ENCODE measurements around the gene PPP2R2B. TPM values are rescaled to one million over a fixed set of nuclear protein-coding genes. Genes with fewer than 3 reads are reported as not detected.

Gene PPP2R2B
- total RNA-seq, 1 donor from 2014 or later, result 10.0 TPM

DNA sequence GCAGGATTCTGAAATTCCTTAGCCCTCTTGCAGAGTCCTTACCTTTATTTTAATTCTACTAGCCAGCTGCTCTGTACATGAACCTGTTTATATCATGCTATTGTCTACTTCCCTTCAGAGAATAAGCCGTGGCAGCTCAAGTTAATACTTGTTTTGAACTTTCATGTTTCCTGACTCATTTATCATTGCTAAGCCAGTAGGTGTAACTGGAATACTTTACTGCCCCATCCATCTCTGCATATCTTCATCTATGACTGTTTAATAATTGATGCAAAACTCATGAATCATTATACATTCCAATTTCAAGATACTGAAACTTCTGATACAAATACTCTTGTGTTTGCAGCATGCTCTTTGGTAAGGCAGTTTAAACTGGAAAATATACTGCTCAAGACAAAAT lies 174.7 kb downstream of the PPP2R2B start:
- no peaks in the 10 kb centered on the region for H3K36me3 ChIP-seq
- H3K27me3 ChIP-seq, result no peaks in the 10 kb centered on the region
- intact Hi-C loops (cut with DNase I), result no loop called here
- no peak overlapping the region for H3K4me3 ChIP-seq
- no peak for DNase-seq (ENCODE audit: low spot score in 2 of 2)
- TF ChIP-seq, protein P1, sequence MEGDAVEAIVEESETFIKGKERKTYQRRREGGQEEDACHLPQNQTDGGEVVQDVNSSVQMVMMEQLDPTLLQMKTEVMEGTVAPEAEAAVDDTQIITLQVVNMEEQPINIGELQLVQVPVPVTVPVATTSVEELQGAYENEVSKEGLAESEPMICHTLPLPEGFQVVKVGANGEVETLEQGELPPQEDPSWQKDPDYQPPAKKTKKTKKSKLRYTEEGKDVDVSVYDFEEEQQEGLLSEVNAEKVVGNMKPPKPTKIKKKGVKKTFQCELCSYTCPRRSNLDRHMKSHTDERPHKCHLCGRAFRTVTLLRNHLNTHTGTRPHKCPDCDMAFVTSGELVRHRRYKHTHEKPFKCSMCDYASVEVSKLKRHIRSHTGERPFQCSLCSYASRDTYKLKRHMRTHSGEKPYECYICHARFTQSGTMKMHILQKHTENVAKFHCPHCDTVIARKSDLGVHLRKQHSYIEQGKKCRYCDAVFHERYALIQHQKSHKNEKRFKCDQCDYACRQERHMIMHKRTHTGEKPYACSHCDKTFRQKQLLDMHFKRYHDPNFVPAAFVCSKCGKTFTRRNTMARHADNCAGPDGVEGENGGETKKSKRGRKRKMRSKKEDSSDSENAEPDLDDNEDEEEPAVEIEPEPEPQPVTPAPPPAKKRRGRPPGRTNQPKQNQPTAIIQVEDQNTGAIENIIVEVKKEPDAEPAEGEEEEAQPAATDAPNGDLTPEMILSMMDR (IDR thresholded peaks at IDR 0.05), result no peak
- no peak overlapping the region for H3K27ac ChIP-seq
- no peaks in the 10 kb centered on the region for H3K9me3 ChIP-seq
- no peaks in the 10 kb centered on the region for H3K4me1 ChIP-seq

DNA sequence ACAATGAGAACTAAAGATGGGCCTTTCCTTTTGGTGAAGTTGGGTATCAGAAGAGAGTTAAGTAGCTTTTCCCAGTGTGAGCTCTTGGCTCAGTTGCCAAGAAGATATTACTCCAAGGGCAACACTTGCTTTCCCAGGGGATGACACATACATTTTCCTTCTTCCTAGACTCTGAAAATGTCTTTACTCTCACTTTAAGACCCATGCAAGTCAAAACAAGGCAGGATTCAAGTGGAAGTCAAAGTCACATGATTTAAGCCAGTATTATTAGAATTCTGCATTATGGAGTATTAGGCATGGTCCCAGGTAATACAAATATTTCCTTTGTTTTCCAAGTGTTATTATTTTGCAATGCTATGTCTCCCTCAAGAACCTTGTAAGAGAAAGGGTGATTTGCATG lies 175.1 kb downstream of the PPP2R2B start:
- no peak for DNase-seq (ENCODE audit: low spot score in 2 of 2)
- Histone ChIP-seq H3K36me3 (no peaks in the 10 kb centered on the region), H3K27me3 (no peaks in the 10 kb centered on the region), H3K9me3 (no peaks in the 10 kb centered on the region), H3K4me3 (no peak overlapping the region), H3K27ac (no peak overlapping the region), H3K4me1 (no peaks in the 10 kb centered on the region)
- intact Hi-C loops (cut with DNase I), result no loop called here
- TF ChIP-seq, protein P1 (IDR thresholded peaks at IDR 0.05), result no peak

DNA sequence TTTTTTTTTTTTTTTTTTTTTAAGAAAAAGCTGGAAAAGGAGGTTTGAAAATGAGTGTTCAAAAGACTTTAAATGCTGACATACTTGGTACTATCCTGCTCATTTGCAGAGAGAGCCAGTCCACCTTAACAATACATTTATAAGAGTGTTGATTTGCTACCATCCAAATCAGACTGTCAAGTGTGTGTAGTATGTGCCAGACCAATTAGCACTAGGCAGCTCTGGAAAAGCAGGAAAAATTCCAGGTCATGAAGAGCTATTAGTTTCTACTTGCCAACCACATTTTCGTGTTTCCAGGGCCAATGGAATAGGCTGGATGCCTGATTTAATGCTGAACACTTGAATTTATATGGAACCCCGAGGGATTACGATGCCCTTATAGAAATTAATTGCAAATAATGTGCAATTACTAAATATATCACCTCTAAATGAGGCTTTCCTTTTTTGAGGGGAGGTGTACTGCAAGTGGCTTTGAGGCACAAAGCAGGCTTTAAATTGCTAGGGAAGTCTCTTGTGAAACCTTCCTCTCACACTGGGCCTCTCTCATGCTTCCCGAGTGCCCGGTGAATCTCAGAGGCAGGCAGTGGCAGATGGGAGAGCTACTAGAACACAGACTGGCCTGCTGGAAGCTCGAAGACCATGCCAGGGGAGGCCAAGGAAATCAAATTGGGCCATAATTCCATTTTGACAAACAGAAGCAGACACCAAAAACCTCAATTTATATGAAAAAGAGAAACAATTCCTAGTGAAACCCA lies 178.7 kb downstream of the PPP2R2B start:
- H3K9me3 ChIP-seq, result no peaks in the 10 kb centered on the region

DNA sequence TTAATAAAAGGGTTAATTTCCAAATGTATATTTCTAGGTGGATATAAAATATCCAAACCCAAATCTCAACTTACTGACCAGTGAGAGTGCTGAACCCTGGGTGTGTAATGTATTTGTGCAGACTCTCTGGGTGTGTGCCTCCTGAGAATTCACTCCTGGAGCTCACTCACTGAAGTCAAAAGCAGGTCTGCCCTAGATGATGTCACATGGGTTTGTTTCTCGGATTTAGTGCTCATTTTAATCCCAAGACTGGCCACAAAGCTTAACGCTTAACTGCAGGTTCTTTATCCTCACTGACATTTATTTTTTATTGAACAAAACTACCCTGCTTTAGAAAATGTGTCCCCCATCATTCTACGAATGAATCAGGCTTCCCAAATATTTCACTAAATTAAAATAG lies 179.4 kb downstream of the PPP2R2B start:
- H3K27ac ChIP-seq, result no peak overlapping the region
- H3K36me3 ChIP-seq, result peaks cover 0 to 3% of the 10 kb centered on the region in 2 donors
- no peak for DNase-seq (ENCODE audit: low spot score in 2 of 2)
- TF ChIP-seq, protein P1 (IDR thresholded peaks at IDR 0.05), result no peak
- no peaks in the 10 kb centered on the region for H3K4me1 ChIP-seq
- intact Hi-C loops (cut with DNase I), result no loop called here
- no peaks in the 10 kb centered on the region for H3K9me3 ChIP-seq
- no peak overlapping the region for H3K4me3 ChIP-seq
- no peaks in the 10 kb centered on the region for H3K27me3 ChIP-seq

More for the DNA sequence above, 178.7 kb downstream of the PPP2R2B start:
- TF ChIP-seq, protein P1 (IDR thresholded peaks at IDR 0.05), result no peak
- Histone ChIP-seq H3K4me3 (no peak overlapping the region), H3K27ac (no peak overlapping the region), H3K36me3 (peaks cover 0 to 3% of the 10 kb centered on the region in 2 donors), H3K4me1 (no peaks in the 10 kb centered on the region), H3K27me3 (no peaks in the 10 kb centered on the region)
- intact Hi-C loops (cut with DNase I), result no loop called here
- DNase-seq (ENCODE audit: low spot score in 2 of 2), result no peak

DNA sequence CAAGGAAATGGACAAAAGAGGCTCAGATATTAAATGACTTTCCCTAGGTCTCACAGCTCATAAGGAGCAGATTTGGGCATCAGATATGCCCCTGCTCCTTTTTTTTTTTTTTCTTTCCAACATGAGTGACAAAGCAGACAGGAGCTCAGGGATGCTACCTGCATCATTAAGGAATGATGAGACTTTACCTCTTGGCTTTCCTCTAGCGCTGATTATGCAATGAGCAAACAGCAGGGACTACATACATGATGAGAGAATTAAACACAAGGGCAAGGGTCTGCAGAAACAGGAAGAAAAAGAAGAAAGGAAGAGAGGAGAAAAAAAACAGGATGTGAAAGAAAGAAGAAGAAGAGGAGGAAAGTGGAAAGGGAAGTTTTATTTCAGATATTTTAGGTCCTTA lies 179.9 kb downstream of the PPP2R2B start:
- no peak for DNase-seq (ENCODE audit: low spot score in 2 of 2)
- Histone ChIP-seq H3K4me3 (no peak overlapping the region), H3K27me3 (no peaks in the 10 kb centered on the region), H3K4me1 (no peaks in the 10 kb centered on the region), H3K36me3 (peaks cover 0 to 3% of the 10 kb centered on the region in 2 donors), H3K9me3 (no peaks in the 10 kb centered on the region), H3K27ac (no peak overlapping the region)
- intact Hi-C loops (cut with DNase I), result no loop called here
- TF ChIP-seq, protein P1 (IDR thresholded peaks at IDR 0.05), result no peak

Measured in ascending aorta (tissue), 2 donors.